SK-N-SH treated with all-trans-retinoic acid at 6 μM for 48 hours (cell line): ENCODE results near the gene OCA2.

ENCODE experiments used
- ATAC-seq: fragments of 200-7000 bp; cut with Tn5 transposase; 3 replicates; pipeline ENCODE4 v1.9.1; 2020; ENCODE audit warnings: mild to moderate bottlenecking, moderate library complexity
- ARNTL ChIP-seq: fragments of 450-650 bp; formaldehyde crosslinking; IDR thresholded peaks from 2 replicates; pipeline ENCODE4 v1.5.0; 2020; ENCODE audit warnings: low read depth, mild to moderate bottlenecking, moderate library complexity, borderline replicate concordance
- BACH2 ChIP-seq: fragments of 250-450 bp; sonication (Bioruptor Pico); IDR thresholded peaks from 2 replicates; pipeline ENCODE4 v1.9.0; 2021; ENCODE audit warnings: mild to moderate bottlenecking, borderline replicate concordance
- CSDC2 ChIP-seq: fragments of 250-450 bp; sonication (Bioruptor Pico); IDR thresholded peaks from 2 replicates; pipeline ENCODE4 v1.5.0; 2020; ENCODE audit warnings: mild to moderate bottlenecking, moderate library complexity
- ESRRG ChIP-seq: fragments of 250-450 bp; sonication (Bioruptor Pico); IDR thresholded peaks from 2 replicates; pipeline ENCODE4 v1.6.1; 2021; ENCODE audit warnings: mild to moderate bottlenecking
- ISL1 ChIP-seq: fragments of 250-450 bp; sonication (Bioruptor Pico); IDR thresholded peaks from 2 replicates; pipeline ENCODE4 v2.1.2; 2022; ENCODE audit warnings: mild to moderate bottlenecking, moderate library complexity
- OSR1 ChIP-seq: fragments of 250-450 bp; sonication (Bioruptor Pico); IDR thresholded peaks from 2 replicates; pipeline ENCODE4 v1.8.0; 2022; ENCODE audit warnings: moderate library complexity, mild to moderate bottlenecking, inconsistent platforms
- POU6F1 ChIP-seq: fragments of 250-450 bp; sonication (Bioruptor Pico); IDR thresholded peaks from 2 replicates; pipeline ENCODE4 v1.8.0; 2021; ENCODE audit warnings: low read depth, mild to moderate bottlenecking, moderate library complexity, borderline replicate concordance
- PPARA ChIP-seq: fragments of 250-450 bp; sonication (Bioruptor Pico); IDR thresholded peaks from 2 replicates; pipeline ENCODE4 v1.5.0; 2020; ENCODE audit warnings: mild to moderate bottlenecking, borderline replicate concordance
- RARB ChIP-seq: fragments of 250-450 bp; sonication (Bioruptor Pico); IDR thresholded peaks from 2 replicates; pipeline ENCODE4 v1.8.0; 2021; ENCODE audit warnings: mild to moderate bottlenecking, moderate library complexity
- SNAI2 ChIP-seq: fragments of 250-450 bp; sonication (Bioruptor Pico); IDR thresholded peaks from 2 replicates; pipeline ENCODE4 v1.5.0; 2020; ENCODE audit warnings: mild to moderate bottlenecking, moderate library complexity
- TCF4 ChIP-seq: fragments of 250-450 bp; sonication (Bioruptor Pico); IDR thresholded peaks from 2 replicates; pipeline ENCODE4 v1.8.0; 2021; ENCODE audit warnings: mild to moderate bottlenecking, moderate library complexity, borderline replicate concordance
- TOX ChIP-seq: fragments of 250-450 bp; sonication (Bioruptor Pico); IDR thresholded peaks from 2 replicates; pipeline ENCODE4 v1.8.0; 2021; ENCODE audit warnings: mild to moderate bottlenecking, moderate library complexity, borderline replicate concordance
- ZC3H10 ChIP-seq: fragments of 250-450 bp; sonication (Bioruptor Pico); IDR thresholded peaks from 2 replicates; pipeline ENCODE4 v1.5.1; 2021; ENCODE audit warnings: mild to moderate bottlenecking, moderate library complexity
- ZFP3 ChIP-seq: fragments of 250-450 bp; sonication (Bioruptor Pico); IDR thresholded peaks from 2 replicates; pipeline ENCODE4 v1.5.0; 2020; ENCODE audit warnings: mild to moderate bottlenecking, moderate library complexity
- ZNF565 ChIP-seq: fragments of 450-650 bp; formaldehyde crosslinking; conservative IDR thresholded peaks from 2 replicates; pipeline ENCODE4 v1.5.0; 2020; ENCODE audit warnings: low read depth, mild to moderate bottlenecking, moderate library complexity
- ZNF70 ChIP-seq: fragments of 450-650 bp; formaldehyde crosslinking; IDR thresholded peaks from 2 replicates; pipeline ENCODE4 v1.5.0; 2020; ENCODE audit warnings: mild to moderate bottlenecking, moderate library complexity
- ZNF8 ChIP-seq: fragments of 450-650 bp; formaldehyde crosslinking; IDR thresholded peaks from 2 replicates; pipeline ENCODE4 v1.5.0; 2020; ENCODE audit warnings: mild to moderate bottlenecking, moderate library complexity
- TF ChIP-seq, protein P1 (sequence below): fragments of 250-450 bp; sonication (Bioruptor Pico); IDR thresholded peaks from 2 replicates; pipeline ENCODE4 v1.5.1; 2020; ENCODE audit warnings: low read depth, mild to moderate bottlenecking, moderate library complexity
- TF ChIP-seq, protein P2 (sequence below): fragments of 250-450 bp; sonication (Bioruptor Pico); IDR thresholded peaks from 2 replicates; pipeline ENCODE4 v1.5.1; 2021; ENCODE audit warnings: mild to moderate bottlenecking, moderate library complexity

The OCA2 gene

DNA sequence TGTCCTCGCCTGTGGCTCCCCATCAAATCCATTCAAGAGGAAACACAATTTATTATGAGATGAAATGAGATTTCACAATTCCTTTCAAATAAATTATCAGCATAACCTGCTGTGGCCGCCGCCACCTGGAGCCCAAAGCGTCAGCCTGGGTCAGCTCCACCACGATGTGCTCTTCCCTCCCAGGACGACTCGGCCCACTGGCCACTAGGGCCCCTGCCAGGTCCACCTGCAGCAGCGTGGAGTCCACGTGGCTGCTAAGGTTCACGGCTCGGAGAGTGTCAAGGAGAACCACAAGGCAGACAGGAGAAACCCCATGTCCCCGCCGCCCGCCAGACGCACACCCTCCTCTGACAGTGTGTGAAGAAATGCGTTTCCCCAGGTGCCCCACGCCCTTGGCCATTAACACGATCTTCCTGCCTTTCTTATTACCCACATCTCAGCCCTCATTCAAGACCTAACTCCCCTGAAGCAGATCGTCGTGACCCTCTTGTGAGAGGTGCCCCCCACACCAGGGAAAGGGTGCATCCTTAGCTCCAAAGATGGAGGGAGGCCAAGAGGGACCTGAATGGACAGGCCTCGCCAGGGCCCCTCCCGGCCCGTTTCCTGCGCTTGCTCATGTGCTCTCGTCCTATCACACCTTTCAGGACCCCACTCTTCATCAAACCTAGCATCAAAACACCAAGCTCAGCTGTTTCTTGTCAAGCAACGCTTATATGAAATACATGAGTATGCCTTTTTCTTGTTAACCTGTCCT, 80.6 kb downstream of the OCA2 start:
- no peak for ATAC-seq
- TF ChIP-seq PPARA (no peak), CSDC2 (CRISPR knock-in tag) (no peak), SNAI2 (CRISPR knock-in tag) (no peak), ZC3H10 (CRISPR knock-in tag) (no peak), RARB (CRISPR knock-in tag) (no peak), BACH2 (CRISPR knock-in tag) (no peak)
- TF ChIP-seq, protein P1, sequence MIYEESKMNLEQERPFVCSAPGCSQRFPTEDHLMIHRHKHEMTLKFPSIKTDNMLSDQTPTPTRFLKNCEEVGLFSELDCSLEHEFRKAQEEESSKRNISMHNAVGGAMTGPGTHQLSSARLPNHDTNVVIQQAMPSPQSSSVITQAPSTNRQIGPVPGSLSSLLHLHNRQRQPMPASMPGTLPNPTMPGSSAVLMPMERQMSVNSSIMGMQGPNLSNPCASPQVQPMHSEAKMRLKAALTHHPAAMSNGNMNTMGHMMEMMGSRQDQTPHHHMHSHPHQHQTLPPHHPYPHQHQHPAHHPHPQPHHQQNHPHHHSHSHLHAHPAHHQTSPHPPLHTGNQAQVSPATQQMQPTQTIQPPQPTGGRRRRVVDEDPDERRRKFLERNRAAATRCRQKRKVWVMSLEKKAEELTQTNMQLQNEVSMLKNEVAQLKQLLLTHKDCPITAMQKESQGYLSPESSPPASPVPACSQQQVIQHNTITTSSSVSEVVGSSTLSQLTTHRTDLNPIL (CRISPR knock-in tag) = no peak

GRCh38 chr15:28017423-28017924, 81.6 kb downstream of the OCA2 start:
- TF ChIP-seq CSDC2 (CRISPR knock-in tag) = no peak
- TF ChIP-seq POU6F1 (CRISPR knock-in tag) = no peak
- TF ChIP-seq, protein P1 (CRISPR knock-in tag) = no peak
- TF ChIP-seq TCF4 = no peak
- no peak for TF ChIP-seq OSR1 (CRISPR knock-in tag)
- no peak for TF ChIP-seq BACH2 (CRISPR knock-in tag)
- TF ChIP-seq ZFP3 (CRISPR knock-in tag) = no peak
- no peak for TF ChIP-seq ZNF565
- no peak for TF ChIP-seq ZNF70 (CRISPR knock-in tag)
- TF ChIP-seq SNAI2 (CRISPR knock-in tag) = no peak
- no peak for TF ChIP-seq TOX (CRISPR knock-in tag)
- TF ChIP-seq ARNTL (CRISPR knock-in tag) = no peak
- TF ChIP-seq ZNF8 (CRISPR knock-in tag) = no peak
- TF ChIP-seq ZC3H10 (CRISPR knock-in tag) = no peak
- no peak for TF ChIP-seq RARB (CRISPR knock-in tag)
- TF ChIP-seq ISL1 (CRISPR knock-in tag) = no peak
- TF ChIP-seq, all 23 proteins: peak for 0
- no peak for ATAC-seq

DNA sequence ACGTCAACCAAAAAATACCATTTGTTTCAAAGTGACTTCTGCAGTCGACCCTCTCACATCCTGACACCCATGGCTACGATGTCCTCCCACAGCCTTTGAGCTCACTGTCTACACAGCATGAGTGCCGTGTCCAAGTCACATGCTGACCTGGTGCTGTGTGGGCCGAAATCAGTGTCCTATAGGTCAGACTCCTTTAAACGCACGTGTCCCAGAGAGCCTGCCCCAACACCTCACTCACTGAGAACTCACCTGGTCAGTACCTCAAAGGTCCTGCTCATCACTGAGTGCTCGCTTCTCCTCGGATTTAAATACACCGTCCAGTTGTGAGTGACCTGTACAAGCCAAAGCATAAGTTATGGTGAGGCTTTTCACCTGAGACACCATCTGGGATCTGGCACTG, 83.3 kb downstream of the OCA2 start:
- no peak for ATAC-seq

More for the DNA sequence above, 83.3 kb downstream of the OCA2 start:
- TF ChIP-seq ARNTL (CRISPR knock-in tag) (no peak), POU6F1 (CRISPR knock-in tag) (no peak), TCF4 (no peak), CSDC2 (CRISPR knock-in tag) (no peak), SNAI2 (CRISPR knock-in tag) (no peak), TOX (CRISPR knock-in tag) (no peak), BACH2 (CRISPR knock-in tag) (no peak), ZNF565 (no peak), ZNF70 (CRISPR knock-in tag) (no peak), ESRRG (CRISPR knock-in tag) (no peak), ZNF8 (CRISPR knock-in tag) (no peak), OSR1 (CRISPR knock-in tag) (no peak), RARB (CRISPR knock-in tag) (no peak)
- TF ChIP-seq, protein P2, sequence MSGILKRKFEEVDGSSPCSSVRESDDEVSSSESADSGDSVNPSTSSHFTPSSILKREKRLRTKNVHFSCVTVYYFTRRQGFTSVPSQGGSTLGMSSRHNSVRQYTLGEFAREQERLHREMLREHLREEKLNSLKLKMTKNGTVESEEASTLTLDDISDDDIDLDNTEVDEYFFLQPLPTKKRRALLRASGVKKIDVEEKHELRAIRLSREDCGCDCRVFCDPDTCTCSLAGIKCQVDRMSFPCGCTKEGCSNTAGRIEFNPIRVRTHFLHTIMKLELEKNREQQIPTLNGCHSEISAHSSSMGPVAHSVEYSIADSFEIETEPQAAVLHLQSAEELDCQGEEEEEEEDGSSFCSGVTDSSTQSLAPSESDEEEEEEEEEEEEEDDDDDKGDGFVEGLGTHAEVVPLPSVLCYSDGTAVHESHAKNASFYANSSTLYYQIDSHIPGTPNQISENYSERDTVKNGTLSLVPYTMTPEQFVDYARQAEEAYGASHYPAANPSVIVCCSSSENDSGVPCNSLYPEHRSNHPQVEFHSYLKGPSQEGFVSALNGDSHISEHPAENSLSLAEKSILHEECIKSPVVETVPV = no peak
- TF ChIP-seq, protein P1 (CRISPR knock-in tag) = no peak
